Uterus (tissue), 4 donors: ENCODE data around the gene NIPAL1. TPM values are rescaled to one million over a fixed set of nuclear protein-coding genes. Genes with fewer than 3 reads are reported as not detected.
"Not testable (repeated sequence)": the region's sequence is repeated elsewhere in the genome, so short reads cannot be mapped to it uniquely, and the experiment has no call there.

Experiments used
- DNase-seq, 2 donors: peaks; one replicate each; pipeline ENCODE4 v3.0.0-alpha.2; 2019 to 2020
- H3K27ac ChIP-seq, 2 donors: fragments of 200-600 bp; sonication (generic); 1 replicate in 1 of 2; 2 replicates in 1 of 2; pipeline ENCODE4 v1.5.1; 2016 to 2018
- H3K27me3 ChIP-seq, 2 donors: fragments of 200-600 bp; sonication (generic); one replicate each; pipeline ENCODE4 v1.5.1; 2018 to 2019; ENCODE audit warnings: control low read depth in 1 of 2
- H3K36me3 ChIP-seq, 2 donors: fragments of 200-600 bp; sonication (generic); one replicate each; pipeline ENCODE4 v1.5.1; 2019; ENCODE audit warnings: control low read depth in 1 of 2
- H3K4me1 ChIP-seq, 2 donors: fragments of 200-600 bp; sonication (generic); one replicate each; pipeline ENCODE4 v1.5.1; 2018 to 2019; ENCODE audit warnings: control low read depth in 1 of 2
- H3K4me3 ChIP-seq, 2 donors: fragments of 200-600 bp; sonication (generic); 1 replicate in 1 of 2; 2 replicates in 1 of 2; pipeline ENCODE4 v1.5.1; 2018 to 2019; ENCODE audit warnings: mild to moderate bottlenecking in 1 of 2
- H3K9me3 ChIP-seq, 2 donors: fragments of 200-600 bp; sonication (generic); one replicate each; pipeline ENCODE4 v1.5.1; 2019; ENCODE audit warnings: control low read depth in 1 of 2
- POLR2A ChIP-seq, 2 donors: fragments of 450-650 bp; IDR thresholded peaks; one replicate each; pipeline ENCODE4 v1.6.1; 2016; ENCODE audit warnings: antibody characterized with exemption in 2 of 2, mild to moderate bottlenecking in 1 of 2, moderate library complexity in 1 of 2
- intact Hi-C: fragments of 100-400 bp; cut with DNase I; formaldehyde crosslinking; loops from one replicate; pipeline ENCODE4 v1.15.1; 2023; ENCODE audit warnings: low total_unique reads
- total RNA-seq, 4 donors: library from RNA; depleted of rRNA in 3 of 4; stranded (reverse); fragments of >200 nt in 3 of 4; gene quantifications; one replicate each; pipeline versions ENCODE4 v1.1.0 to v1.2.4, GENCODE V29; 2014 to 2023
- TF ChIP-seq, protein P1 (sequence below), 4 experiments: fragments of 200-600 bp in 2 of 4; fragments of 450-650 bp in 2 of 4; sonication (generic) in 2 of 4; IDR thresholded peaks; one replicate each; pipeline ENCODE4 v1.5.1; 2016 to 2019; ENCODE audit warnings: antibody characterized with exemption in 4 of 4, mild to moderate bottlenecking in 2 of 4, moderate library complexity in 1 of 4
- donor health status: DM: yes; HTN: yes; CAD: no.

Gene NIPAL1
- total RNA-seq, 4 donors from 2014 or later = 0.55 to 1.2 TPM; not detected in 2

DNA sequence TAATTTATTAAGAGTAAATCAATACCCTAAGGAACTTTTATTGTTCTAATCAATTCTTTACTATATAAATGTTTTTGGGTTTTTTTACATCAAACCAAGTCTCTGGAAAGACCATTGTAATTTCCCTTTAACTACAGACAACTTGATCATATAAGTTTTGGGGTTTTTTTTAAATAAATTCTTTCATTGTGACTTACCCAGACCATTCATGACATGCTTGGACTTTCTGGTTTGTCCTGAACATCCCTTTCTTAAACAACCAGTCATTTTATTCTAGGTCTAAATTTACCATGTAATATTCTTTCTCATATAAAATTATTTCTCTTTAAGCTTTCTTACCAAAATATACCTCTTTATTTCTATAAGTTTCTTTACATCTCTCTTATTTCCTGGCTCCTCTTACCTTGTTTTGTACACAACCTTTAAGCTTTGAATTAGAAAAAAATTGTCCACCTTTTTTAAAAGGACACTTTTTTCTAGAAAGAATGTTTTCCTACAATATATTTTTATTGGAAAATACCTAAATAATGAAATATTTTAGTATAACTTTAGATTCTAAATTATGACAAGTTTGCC lies 8.5 kb upstream of the NIPAL1 start:
- DNase-seq = no peak
- TF ChIP-seq, protein P1, sequence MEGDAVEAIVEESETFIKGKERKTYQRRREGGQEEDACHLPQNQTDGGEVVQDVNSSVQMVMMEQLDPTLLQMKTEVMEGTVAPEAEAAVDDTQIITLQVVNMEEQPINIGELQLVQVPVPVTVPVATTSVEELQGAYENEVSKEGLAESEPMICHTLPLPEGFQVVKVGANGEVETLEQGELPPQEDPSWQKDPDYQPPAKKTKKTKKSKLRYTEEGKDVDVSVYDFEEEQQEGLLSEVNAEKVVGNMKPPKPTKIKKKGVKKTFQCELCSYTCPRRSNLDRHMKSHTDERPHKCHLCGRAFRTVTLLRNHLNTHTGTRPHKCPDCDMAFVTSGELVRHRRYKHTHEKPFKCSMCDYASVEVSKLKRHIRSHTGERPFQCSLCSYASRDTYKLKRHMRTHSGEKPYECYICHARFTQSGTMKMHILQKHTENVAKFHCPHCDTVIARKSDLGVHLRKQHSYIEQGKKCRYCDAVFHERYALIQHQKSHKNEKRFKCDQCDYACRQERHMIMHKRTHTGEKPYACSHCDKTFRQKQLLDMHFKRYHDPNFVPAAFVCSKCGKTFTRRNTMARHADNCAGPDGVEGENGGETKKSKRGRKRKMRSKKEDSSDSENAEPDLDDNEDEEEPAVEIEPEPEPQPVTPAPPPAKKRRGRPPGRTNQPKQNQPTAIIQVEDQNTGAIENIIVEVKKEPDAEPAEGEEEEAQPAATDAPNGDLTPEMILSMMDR (IDR thresholded peaks at IDR 0.05) = no peak
- TF ChIP-seq POLR2A (IDR thresholded peaks at IDR 0.05) = no peak

DNA sequence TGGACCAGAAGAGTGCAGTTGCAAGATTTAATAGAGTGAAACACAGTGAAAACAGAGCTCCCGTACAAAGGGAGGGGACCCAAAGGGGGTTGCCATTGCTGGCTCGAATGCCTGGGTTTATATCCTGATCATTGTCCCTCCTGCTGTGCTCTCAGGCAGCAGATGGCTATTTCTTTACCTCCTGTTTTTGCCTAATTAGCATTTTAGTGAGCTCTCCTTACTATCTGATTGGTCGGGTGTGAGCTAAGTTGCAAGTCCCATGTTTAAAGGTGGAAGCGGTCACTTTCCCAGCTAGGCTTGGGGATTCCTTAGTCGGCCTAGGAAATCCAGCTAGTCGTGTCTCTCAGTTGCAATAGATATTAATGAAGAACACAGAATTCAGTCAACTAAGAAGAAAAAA lies 5.7 kb upstream of the NIPAL1 start:
- DNase-seq, H3K27me3 ChIP-seq, H3K27ac ChIP-seq, H3K9me3 ChIP-seq, H3K4me1 ChIP-seq, intact Hi-C loops, H3K36me3 ChIP-seq, H3K4me3 ChIP-seq: not testable (repeated sequence)

More for the DNA sequence above, 8.5 kb upstream of the NIPAL1 start:
- Histone ChIP-seq H3K27ac (no peak overlapping the region), H3K4me3 (no peak overlapping the region), H3K36me3 (no peaks in the 10 kb centered on the region), H3K27me3 (no peaks in the 10 kb centered on the region), H3K9me3 (no peaks in the 10 kb centered on the region), H3K4me1 (no peaks in the 10 kb centered on the region)
- intact Hi-C loops = no loop called here

DNA sequence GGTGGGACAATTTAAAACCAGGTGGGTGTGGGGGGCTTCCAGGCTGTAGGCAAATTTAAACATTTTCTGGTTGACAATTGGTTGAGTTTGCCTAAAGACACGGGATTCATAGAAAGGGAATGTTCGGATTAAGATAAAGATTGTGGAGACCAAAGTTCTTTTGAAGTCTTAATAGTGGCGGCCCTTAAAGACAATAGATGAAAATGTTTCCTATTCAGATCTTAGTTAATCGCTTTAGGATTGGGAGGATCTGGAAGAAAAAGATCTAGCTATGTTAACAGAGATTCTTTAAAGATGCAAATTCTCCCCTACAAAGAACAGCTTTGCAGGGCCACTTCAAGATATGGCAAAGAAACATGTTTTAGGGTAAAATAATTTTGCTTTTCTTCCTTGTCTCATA lies 4.8 kb upstream of the NIPAL1 start:
- no peaks in the 10 kb centered on the region for H3K9me3 ChIP-seq
- no peaks in the 10 kb centered on the region for H3K27me3 ChIP-seq
- H3K36me3 ChIP-seq = no peaks in the 10 kb centered on the region
- H3K4me1 ChIP-seq = no peaks in the 10 kb centered on the region
- H3K27ac ChIP-seq = no peak overlapping the region
- no peak for TF ChIP-seq POLR2A (IDR thresholded peaks at IDR 0.05)
- no peak overlapping the region for H3K4me3 ChIP-seq
- DNase-seq = no peak
- intact Hi-C loops = no loop called here

DNA sequence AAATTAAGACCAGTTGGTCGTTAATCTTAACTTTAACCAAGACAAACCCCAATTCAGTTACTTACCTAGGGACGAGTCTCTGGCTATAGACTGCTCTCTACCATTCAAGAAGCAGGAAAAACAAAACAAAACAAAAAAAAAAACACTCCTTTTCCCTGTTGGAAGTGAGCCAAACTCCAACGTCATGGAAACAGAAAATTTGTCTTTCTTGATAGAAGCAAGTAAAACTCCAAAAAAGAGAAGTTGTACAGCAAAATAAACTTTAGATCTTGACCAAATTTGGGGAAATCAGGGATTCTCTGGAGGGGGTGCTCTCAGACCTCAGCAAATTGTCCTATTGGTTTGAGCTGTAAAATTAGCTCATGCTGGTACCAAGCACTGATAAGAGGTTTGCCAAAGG lies 3.7 kb upstream of the NIPAL1 start:
- H3K4me1 ChIP-seq = peaks cover 0 to 3% of the 10 kb centered on the region in 2 donors
- H3K36me3 ChIP-seq = no peaks in the 10 kb centered on the region
- intact Hi-C loops = no loop called here
- H3K4me3 ChIP-seq = no peak overlapping the region
- H3K27ac ChIP-seq = no peak overlapping the region
- no peaks in the 10 kb centered on the region for H3K27me3 ChIP-seq
- no peak for TF ChIP-seq POLR2A (IDR thresholded peaks at IDR 0.05)
- TF ChIP-seq, protein P1 (IDR thresholded peaks at IDR 0.05) = no peak
- no peak for DNase-seq
- H3K9me3 ChIP-seq = no peaks in the 10 kb centered on the region

DNA sequence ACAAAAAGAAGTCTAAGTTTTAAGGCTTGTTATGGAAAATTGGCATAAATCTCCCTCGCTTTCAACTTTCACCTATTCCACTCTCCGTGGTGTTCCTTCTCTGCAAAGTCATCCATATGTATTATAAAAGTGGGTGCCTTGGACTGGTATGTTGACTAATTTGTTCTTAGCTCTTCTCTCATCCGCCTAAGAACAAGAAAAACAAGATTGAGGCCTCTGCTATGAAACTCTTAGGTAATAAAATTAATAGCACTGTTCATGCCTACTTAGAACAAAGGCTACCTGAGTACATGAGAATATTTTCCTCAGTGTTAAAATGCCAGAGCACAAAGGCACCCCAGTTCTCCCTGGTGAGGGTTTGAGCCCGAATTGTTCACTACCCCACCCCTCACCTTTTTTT lies 1.4 kb upstream of the NIPAL1 start:
- intact Hi-C loops = no loop called here
- no peak for DNase-seq
- Histone ChIP-seq H3K27me3 (no peaks in the 10 kb centered on the region), H3K27ac (no peak overlapping the region), H3K9me3 (no peaks in the 10 kb centered on the region), H3K4me1 (peaks cover 0 to 3% of the 10 kb centered on the region in 2 donors), H3K4me3 (no peak overlapping the region), H3K36me3 (no peaks in the 10 kb centered on the region)
- no peak for TF ChIP-seq POLR2A (IDR thresholded peaks at IDR 0.05)
- TF ChIP-seq, protein P1 (IDR thresholded peaks at IDR 0.05) = no peak

DNA sequence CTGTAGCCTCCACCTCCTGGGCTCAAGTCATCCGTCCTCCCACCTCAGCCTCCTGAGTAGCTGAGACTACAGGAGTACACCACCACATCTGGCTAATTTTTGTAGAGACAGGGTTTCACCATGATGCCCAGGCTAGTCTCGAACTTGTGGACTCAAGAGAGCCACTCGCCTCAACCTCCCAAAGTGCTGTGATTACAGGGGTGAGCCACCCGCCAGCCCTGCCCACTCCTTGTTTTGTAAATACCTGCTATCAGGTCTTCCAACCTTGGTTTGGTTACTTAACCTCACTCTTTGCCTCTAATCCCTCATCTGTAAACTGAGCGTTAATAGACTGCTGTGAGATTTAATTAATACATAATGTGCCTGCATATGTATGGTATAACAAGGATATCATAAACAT lies 894 bp upstream of the NIPAL1 start:
- Histone ChIP-seq H3K4me1 (peaks cover 0 to 3% of the 10 kb centered on the region in 2 donors), H3K27ac (no peak overlapping the region), H3K27me3 (no peaks in the 10 kb centered on the region), H3K4me3 (no peak overlapping the region), H3K36me3 (no peaks in the 10 kb centered on the region), H3K9me3 (no peaks in the 10 kb centered on the region)
- intact Hi-C loops = no loop called here
- DNase-seq = no peak
- no peak for TF ChIP-seq POLR2A (IDR thresholded peaks at IDR 0.05)
- TF ChIP-seq, protein P1 (IDR thresholded peaks at IDR 0.05) = no peak
